Hindlimb muscle (tissue), 1 donor: ENCODE measurements around the gene CEP57L1. TPM values are rescaled to one million over a fixed set of nuclear protein-coding genes. Genes with fewer than 3 reads are reported as not detected.
"Not testable (repeated sequence)": the region's sequence is repeated elsewhere in the genome, so short reads cannot be mapped to it uniquely, and the experiment has no call there.

Source experiments
- DNase-seq: peaks from one replicate; pipeline ENCODE4 v3.0.0-alpha.2; 2013
- polyA plus RNA-seq: library from polyadenylated mRNA; unstranded; fragments of 120-200 nt; gene quantifications from one replicate; pipeline ENCODE4 v1.2.1, GENCODE V29; 2013; ENCODE audit not compliant: insufficient read length

Gene CEP57L1
- polyA plus RNA-seq, 1 donor = 18.5 TPM

- DNase-seq = no peak
Measured at GRCh38 chr6:109179507-109179906, 84.2 kb downstream of the CEP57L1 start.

- DNase-seq = peak; percentile 53
Measured at GRCh38 chr6:109182578-109182977, 87.3 kb downstream of the CEP57L1 start.

- no peak for DNase-seq
Measured at GRCh38 chr6:109183109-109183650, 87.9 kb downstream of the CEP57L1 start.

- no peak for DNase-seq
Measured at GRCh38 chr6:109184638-109185037, 89.3 kb downstream of the CEP57L1 start.

GRCh38 chr6:109186012-109186411 is 90.7 kb downstream of the CEP57L1 start:
- DNase-seq = no peak

GRCh38 chr6:109187399-109188114 is 92.2 kb downstream of the CEP57L1 start:
- DNase-seq = peak; percentile 47

GRCh38 chr6:109188115-109188411 is 92.8 kb downstream of the CEP57L1 start:
- no peak for DNase-seq

- DNase-seq = not testable (repeated sequence)
Measured at GRCh38 chr6:109191368-109191767, 96.1 kb downstream of the CEP57L1 start.

- DNase-seq = no peak
Measured at GRCh38 chr6:109192865-109193264, 97.6 kb downstream of the CEP57L1 start.

GRCh38 chr6:109194880-109195279 is 99.6 kb downstream of the CEP57L1 start:
- no peak for DNase-seq

GRCh38 chr6:109197061-109197460 is 101.8 kb downstream of the CEP57L1 start:
- DNase-seq = no peak

GRCh38 chr6:109202409-109203264 is 107.3 kb downstream of the CEP57L1 start:
- no peak for DNase-seq

- no peak for DNase-seq
Measured at GRCh38 chr6:109204511-109204910, 109.2 kb downstream of the CEP57L1 start.

GRCh38 chr6:109212683-109213082 is 117.4 kb downstream of the CEP57L1 start:
- no peak for DNase-seq

Other genes starting within 250 kb of the CEP57L1 start
- gene ARMC2, start 247.1 kb upstream of the CEP57L1 start, polyA plus RNA-seq = 5.8 TPM
- 56.5 TPM for gene SESN1, start 661 bp upstream of the CEP57L1 start, polyA plus RNA-seq